HG03097 (cell line): ENCODE data around the gene ATRNL1.

Experiments
- ATAC-seq: cut with Tn5 transposase; IDR thresholded peaks from one replicate; pipeline ENCODE4 v1.9.1; 2021; ENCODE audit not compliant: unreplicated experiment, low FRiP score

The ATRNL1 gene

GRCh38 chr10:115566867-115567266, 473.7 kb downstream of the ATRNL1 start:
- no peak for ATAC-seq

GRCh38 chr10:115572740-115573455, 479.7 kb downstream of the ATRNL1 start:
- ATAC-seq: no peak

- ATAC-seq: no peak
These were observed 487.1 kb downstream of the ATRNL1 start for GRCh38 chr10:115580239-115580638.

GRCh38 chr10:115593060-115593459, 499.9 kb downstream of the ATRNL1 start:
- no peak for ATAC-seq

- no peak for ATAC-seq
These were observed 511.5 kb downstream of the ATRNL1 start for GRCh38 chr10:115604627-115605026.

GRCh38 chr10:115606086-115606485, 512.9 kb downstream of the ATRNL1 start:
- ATAC-seq: no peak

GRCh38 chr10:115606741-115607140, 513.6 kb downstream of the ATRNL1 start:
- ATAC-seq: no peak

GRCh38 chr10:115624448-115624847, 531.3 kb downstream of the ATRNL1 start:
- ATAC-seq: no peak

- no peak for ATAC-seq
These were observed 535.5 kb downstream of the ATRNL1 start for GRCh38 chr10:115628616-115629015.

- no peak for ATAC-seq
These were observed 545.1 kb downstream of the ATRNL1 start for GRCh38 chr10:115638246-115638645.

- no peak for ATAC-seq
These were observed 556.1 kb downstream of the ATRNL1 start for GRCh38 chr10:115649217-115649616.

GRCh38 chr10:115653473-115653872, 560.3 kb downstream of the ATRNL1 start:
- ATAC-seq: no peak

- no peak for ATAC-seq
These were observed 561.8 kb downstream of the ATRNL1 start for GRCh38 chr10:115654961-115655360.

- ATAC-seq: no peak
These were observed 564.1 kb downstream of the ATRNL1 start for GRCh38 chr10:115657161-115657860.

GRCh38 chr10:115659616-115660015, 566.5 kb downstream of the ATRNL1 start:
- ATAC-seq: no peak

- ATAC-seq: no peak
These were observed 567.2 kb downstream of the ATRNL1 start for GRCh38 chr10:115660391-115660790.

GRCh38 chr10:115662422-115662821, 569.3 kb downstream of the ATRNL1 start:
- no peak for ATAC-seq

GRCh38 chr10:115665549-115665948, 572.4 kb downstream of the ATRNL1 start:
- no peak for ATAC-seq

GRCh38 chr10:115674496-115674895, 581.3 kb downstream of the ATRNL1 start:
- ATAC-seq: no peak

GRCh38 chr10:115696747-115697146, 603.6 kb downstream of the ATRNL1 start:
- no peak for ATAC-seq

GRCh38 chr10:115706026-115706425, 612.9 kb downstream of the ATRNL1 start:
- ATAC-seq: no peak

GRCh38 chr10:115706488-115707076, 613.4 kb downstream of the ATRNL1 start:
- no peak for ATAC-seq
